ENCODE data around the gene PATE2.

Gene PATE2

DNA sequence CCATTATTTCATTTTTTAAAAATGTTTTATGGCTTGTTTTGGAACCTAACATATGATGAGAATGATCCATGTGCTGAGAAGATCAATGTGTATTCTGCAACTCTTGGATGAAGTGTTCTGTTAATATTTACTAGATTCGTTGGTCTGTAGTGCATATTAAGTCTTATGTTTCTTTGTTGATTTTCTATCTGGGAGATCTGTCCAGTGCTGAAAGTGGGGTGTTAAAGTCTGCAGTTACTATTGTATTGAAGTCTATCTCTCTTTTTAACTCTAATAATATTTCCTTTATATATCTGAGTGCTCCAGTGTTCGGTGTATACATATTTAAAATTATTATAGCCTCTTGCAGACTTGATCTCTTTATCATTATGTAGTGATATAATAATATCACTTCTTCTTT, 21.2 kb upstream of the PATE2 start:
- H3K79me2 ChIP-seq (ENCODE audit: low read length): no peaks in the 10 kb centered on the region
- H3K4me1 ChIP-seq (ENCODE audit: low read length): no peaks in the 10 kb centered on the region
- no peaks in the 10 kb centered on the region for H3K9me3 ChIP-seq (replicated peaks; ENCODE audit: insufficient read depth, low read length)
- no peak overlapping the region for H3K4me2 ChIP-seq (ENCODE audit: low read depth, low read length)
- no peak overlapping the region for H3K4me3 ChIP-seq (ENCODE audit: low read length)
- no peaks in the 10 kb centered on the region for H3K9me2 ChIP-seq (replicated peaks; ENCODE audit: insufficient read depth, low read length)
- H3K9ac ChIP-seq (ENCODE audit: low read length): no peak overlapping the region
- H3K27ac ChIP-seq (ENCODE audit: low read length): no peak overlapping the region
- no peaks in the 10 kb centered on the region for H3K27me3 ChIP-seq (replicated peaks; ENCODE audit: insufficient read depth, low read length)
- H3K36me3 ChIP-seq (replicated peaks; ENCODE audit: insufficient read depth, low read length): no peaks in the 10 kb centered on the region
- no peak for TF ChIP-seq EZH2 (optimal IDR thresholded peaks at IDR 0.05; ENCODE audit: low read depth, low read length)
- H3F3A ChIP-seq (ENCODE audit: insufficient read depth, low read length): no peaks in the 10 kb centered on the region
- no peaks in the 10 kb centered on the region for H4K20me1 ChIP-seq (ENCODE audit: insufficient read depth, low read length)
- H2AFZ ChIP-seq (ENCODE audit: low read length): no peak overlapping the region
- DNase-seq: no peak

DNA sequence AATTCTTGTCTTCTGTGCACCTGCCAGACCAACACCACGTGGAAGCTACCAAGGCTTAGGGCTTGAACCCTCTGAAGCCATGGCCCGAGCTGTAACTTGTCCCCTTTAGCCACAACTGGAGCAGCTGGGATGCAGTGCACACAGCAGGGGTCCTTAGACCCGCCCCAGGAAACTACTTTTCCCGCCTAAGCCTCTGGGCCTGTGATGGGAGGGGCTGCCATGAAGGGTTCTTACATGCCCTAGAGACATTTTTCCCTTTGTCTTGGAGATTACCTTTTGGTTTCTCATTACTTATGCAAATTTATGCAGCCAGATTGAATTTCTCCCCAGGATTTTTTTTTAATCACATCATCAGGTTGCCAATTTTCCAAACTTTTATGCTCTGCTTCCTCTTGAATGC, 19.0 kb upstream of the PATE2 start:
- no peak for DNase-seq
- Histone ChIP-seq H3K4me2 (ENCODE audit: low read depth, low read length) (no peak overlapping the region), H3F3A (ENCODE audit: insufficient read depth, low read length) (no peaks in the 10 kb centered on the region), H3K36me3 (replicated peaks; ENCODE audit: insufficient read depth, low read length) (no peaks in the 10 kb centered on the region), H3K27me3 (replicated peaks; ENCODE audit: insufficient read depth, low read length) (no peaks in the 10 kb centered on the region), H3K9me2 (replicated peaks; ENCODE audit: insufficient read depth, low read length) (no peaks in the 10 kb centered on the region), H4K20me1 (ENCODE audit: insufficient read depth, low read length) (no peaks in the 10 kb centered on the region), H3K4me1 (ENCODE audit: low read length) (no peaks in the 10 kb centered on the region), H3K9me3 (replicated peaks; ENCODE audit: insufficient read depth, low read length) (no peaks in the 10 kb centered on the region), H3K27ac (ENCODE audit: low read length) (no peak overlapping the region), H3K4me3 (ENCODE audit: low read length) (no peak overlapping the region), H2AFZ (ENCODE audit: low read length) (no peak overlapping the region), H3K9ac (ENCODE audit: low read length) (no peak overlapping the region), H3K79me2 (ENCODE audit: low read length) (no peaks in the 10 kb centered on the region)
- no peak for TF ChIP-seq CTCF (IDR thresholded peaks at IDR 0.05; ENCODE audit: low read length)
- TF ChIP-seq EZH2 (optimal IDR thresholded peaks at IDR 0.05; ENCODE audit: low read depth, low read length): no peak
- no peak for TF ChIP-seq EZH2phosphoT487 (IDR thresholded peaks at IDR 0.05; ENCODE audit: low read length)

GRCh38 chr11:125790825-125791224, 12.2 kb upstream of the PATE2 start:
- Histone ChIP-seq H3K36me3 (replicated peaks; ENCODE audit: insufficient read depth, low read length) (no peaks in the 10 kb centered on the region), H2AFZ (ENCODE audit: low read length) (no peak overlapping the region), H3K79me2 (ENCODE audit: low read length) (no peaks in the 10 kb centered on the region), H3K4me1 (ENCODE audit: low read length) (no peaks in the 10 kb centered on the region), H3K9me3 (replicated peaks; ENCODE audit: insufficient read depth, low read length) (no peaks in the 10 kb centered on the region), H3K27me3 (replicated peaks; ENCODE audit: insufficient read depth, low read length) (no peaks in the 10 kb centered on the region), H4K20me1 (ENCODE audit: insufficient read depth, low read length) (no peaks in the 10 kb centered on the region), H3K9ac (ENCODE audit: low read length) (no peak overlapping the region), H3K4me2 (ENCODE audit: low read depth, low read length) (no peak overlapping the region), H3K27ac (ENCODE audit: low read length) (no peak overlapping the region), H3K9me2 (replicated peaks; ENCODE audit: insufficient read depth, low read length) (no peaks in the 10 kb centered on the region), H3F3A (ENCODE audit: insufficient read depth, low read length) (no peaks in the 10 kb centered on the region), H3K4me3 (ENCODE audit: low read length) (no peak overlapping the region)
- no peak for DNase-seq
- no peak for TF ChIP-seq EZH2phosphoT487 (IDR thresholded peaks at IDR 0.05; ENCODE audit: low read length)
- no peak for TF ChIP-seq EZH2 (optimal IDR thresholded peaks at IDR 0.05; ENCODE audit: low read depth, low read length)
- no peak for TF ChIP-seq CTCF (IDR thresholded peaks at IDR 0.05; ENCODE audit: low read length)

- Histone ChIP-seq H3K4me3 (ENCODE audit: low read length) (no peak within 1 kb of the TSS), H3K9me3 (replicated peaks; ENCODE audit: insufficient read depth, low read length) (no peaks in the 10 kb centered on the region), H3K9ac (ENCODE audit: low read length) (no peak within 1 kb of the TSS), H3F3A (ENCODE audit: insufficient read depth, low read length) (no peaks in the 10 kb centered on the region), H3K27ac (ENCODE audit: low read length) (no peak within 1 kb of the TSS), H4K20me1 (ENCODE audit: insufficient read depth, low read length) (no peaks in the 10 kb centered on the region), H2AFZ (ENCODE audit: low read length) (no peak within 1 kb of the TSS), H3K79me2 (ENCODE audit: low read length) (no peaks in the 10 kb centered on the region), H3K27me3 (replicated peaks; ENCODE audit: insufficient read depth, low read length) (no peaks in the 10 kb centered on the region), H3K4me1 (ENCODE audit: low read length) (no peaks in the 10 kb centered on the region), H3K4me2 (ENCODE audit: low read depth, low read length) (no peak within 1 kb of the TSS), H3K36me3 (replicated peaks; ENCODE audit: insufficient read depth, low read length) (no peaks in the 10 kb centered on the region), H3K9me2 (replicated peaks; ENCODE audit: insufficient read depth, low read length) (no peaks in the 10 kb centered on the region)
- no peak for TF ChIP-seq EZH2phosphoT487 (IDR thresholded peaks at IDR 0.05; ENCODE audit: low read length)
- TF ChIP-seq CTCF (IDR thresholded peaks at IDR 0.05; ENCODE audit: low read length): no peak
- TF ChIP-seq EZH2 (optimal IDR thresholded peaks at IDR 0.05; ENCODE audit: low read depth, low read length): no peak
- no peak for DNase-seq
These were observed 9.2 kb upstream of the PATE2 start, which contains the start of gene PATE3 for GRCh38 chr11:125787827-125788226. Gene PATE3, plus strand, starts transcription at chr11:125788127. Its CDS starts 25 bp downstream, at chr11:125788152.

All from MM.1S (cell line).